Measurements from ENCODE around the gene TNFRSF18. TPM values are rescaled to one million over a fixed set of nuclear protein-coding genes. Genes with fewer than 3 reads are reported as not detected.

TNFRSF18 gene
- total RNA-seq, 3 donors from 2014 or later: 1.6 to 2.2 (median 2.2) TPM

DNA sequence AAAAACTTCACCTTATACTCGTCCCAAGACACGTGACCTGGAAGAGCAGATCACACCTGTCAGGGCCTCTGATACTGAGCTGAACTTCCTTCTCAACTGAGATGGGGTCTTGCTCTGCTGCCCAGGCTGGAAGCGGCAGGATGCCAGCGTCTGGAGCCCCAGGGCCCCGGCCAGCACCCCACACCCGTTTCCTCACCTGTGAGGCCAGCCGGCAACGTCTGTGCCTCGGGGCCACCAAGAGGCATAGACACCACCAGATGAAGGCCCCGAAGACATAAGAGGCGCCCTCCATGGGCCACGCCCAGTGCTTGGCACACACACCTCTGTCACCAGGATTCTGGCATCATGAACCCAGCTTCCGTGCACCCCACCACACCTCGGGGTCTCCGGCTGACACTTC is 16.9 kb upstream of the TNFRSF18 start:
- TF ChIP-seq, protein P1, sequence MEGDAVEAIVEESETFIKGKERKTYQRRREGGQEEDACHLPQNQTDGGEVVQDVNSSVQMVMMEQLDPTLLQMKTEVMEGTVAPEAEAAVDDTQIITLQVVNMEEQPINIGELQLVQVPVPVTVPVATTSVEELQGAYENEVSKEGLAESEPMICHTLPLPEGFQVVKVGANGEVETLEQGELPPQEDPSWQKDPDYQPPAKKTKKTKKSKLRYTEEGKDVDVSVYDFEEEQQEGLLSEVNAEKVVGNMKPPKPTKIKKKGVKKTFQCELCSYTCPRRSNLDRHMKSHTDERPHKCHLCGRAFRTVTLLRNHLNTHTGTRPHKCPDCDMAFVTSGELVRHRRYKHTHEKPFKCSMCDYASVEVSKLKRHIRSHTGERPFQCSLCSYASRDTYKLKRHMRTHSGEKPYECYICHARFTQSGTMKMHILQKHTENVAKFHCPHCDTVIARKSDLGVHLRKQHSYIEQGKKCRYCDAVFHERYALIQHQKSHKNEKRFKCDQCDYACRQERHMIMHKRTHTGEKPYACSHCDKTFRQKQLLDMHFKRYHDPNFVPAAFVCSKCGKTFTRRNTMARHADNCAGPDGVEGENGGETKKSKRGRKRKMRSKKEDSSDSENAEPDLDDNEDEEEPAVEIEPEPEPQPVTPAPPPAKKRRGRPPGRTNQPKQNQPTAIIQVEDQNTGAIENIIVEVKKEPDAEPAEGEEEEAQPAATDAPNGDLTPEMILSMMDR (IDR thresholded peaks at IDR 0.05): no peak
- ATAC-seq (no peak), DNase-seq (no peak)
- no peak overlapping the region for H3K4me3 ChIP-seq
- peaks cover 12% of the 10 kb centered on the region for H3K4me1 ChIP-seq (ENCODE audit: low read depth)
- H3K9me3 ChIP-seq: no peaks in the 10 kb centered on the region
- H3K36me3 ChIP-seq (ENCODE audit: low read depth): peaks cover 10% of the 10 kb centered on the region
- intact Hi-C loops (cut with DNase I, micrococcal nuclease): no loop called here

DNA sequence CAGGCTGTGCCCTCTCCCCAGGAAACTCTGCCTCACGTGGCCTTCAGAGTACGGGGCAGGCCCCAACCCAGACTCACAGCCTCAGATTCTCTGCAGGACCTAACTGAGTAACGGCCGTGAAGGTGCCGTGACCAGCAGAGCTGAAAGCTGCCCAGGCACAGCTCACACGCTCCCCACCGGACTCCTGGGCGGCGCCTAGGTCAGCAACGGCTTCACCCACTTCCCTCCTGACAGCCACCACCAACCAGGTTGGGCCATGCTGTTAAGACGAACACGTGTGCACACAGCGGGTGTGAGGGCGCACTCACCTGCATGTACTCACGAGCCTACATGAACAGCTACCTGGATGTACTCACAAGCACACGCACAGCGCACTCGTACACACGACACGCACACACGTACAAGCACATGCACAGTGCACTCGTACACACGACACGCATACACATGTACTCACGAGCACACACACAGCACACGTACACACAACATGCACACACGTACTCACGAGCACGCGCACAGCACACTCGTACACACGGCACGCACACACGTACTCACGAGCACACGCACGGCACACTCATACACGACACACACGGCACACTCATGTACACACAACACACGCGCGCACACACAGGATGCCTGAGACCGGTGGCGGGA is 16.3 kb upstream of the TNFRSF18 start:
- Histone ChIP-seq H3K4me3 (no peak overlapping the region), H3K9me3 (no peaks in the 10 kb centered on the region), H3K4me1 (ENCODE audit: low read depth) (peaks cover 12% of the 10 kb centered on the region), H3K36me3 (ENCODE audit: low read depth) (peaks cover 10% of the 10 kb centered on the region)
- intact Hi-C loops (cut with DNase I, micrococcal nuclease): no loop called here
- no peak for DNase-seq
- TF ChIP-seq, protein P1 (IDR thresholded peaks at IDR 0.05): no peak
- no peak for ATAC-seq

DNA sequence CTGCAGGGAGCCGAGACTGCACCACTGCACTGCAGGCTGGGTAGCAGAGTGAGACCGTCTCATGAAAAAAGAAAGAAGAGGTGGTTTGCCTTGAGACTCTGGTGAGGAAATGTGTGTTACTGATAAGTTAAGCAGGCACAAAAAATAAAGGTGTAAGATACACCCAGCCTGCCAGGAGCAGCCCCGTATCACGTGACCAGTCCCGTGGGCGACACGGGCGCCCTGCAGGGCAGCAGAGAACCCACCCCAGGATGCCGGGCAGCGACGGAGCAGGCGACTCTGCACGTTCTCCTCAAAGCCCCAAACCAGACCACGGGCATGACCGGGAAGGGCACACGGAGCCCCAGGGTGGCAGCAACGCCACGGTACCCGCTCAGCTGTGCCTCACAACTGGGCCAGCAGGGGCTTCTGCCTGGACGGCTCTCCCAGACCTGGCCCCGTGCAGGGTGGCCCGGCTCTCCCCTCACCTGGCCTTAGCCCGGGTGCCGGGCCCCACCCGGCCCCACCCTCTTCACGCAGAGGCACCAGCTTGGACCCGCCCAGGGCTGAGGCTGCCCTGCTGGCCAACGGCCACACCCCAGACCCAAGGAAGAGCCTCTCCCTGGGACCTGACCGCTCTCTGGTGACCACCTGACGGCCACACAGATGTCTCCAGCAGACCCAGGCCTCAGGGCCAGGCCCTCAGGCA is 15.6 kb upstream of the TNFRSF18 start:
- Histone ChIP-seq H3K4me1 (ENCODE audit: low read depth) (peaks cover 12% of the 10 kb centered on the region), H3K4me3 (no peak overlapping the region), H3K9me3 (no peaks in the 10 kb centered on the region), H3K36me3 (ENCODE audit: low read depth) (peaks cover 15% of the 10 kb centered on the region)
- DNase-seq: peak in 2 of 3 donors; percentile 65 to 75
- peak; percentile 77 for ATAC-seq
- intact Hi-C loops (cut with DNase I, micrococcal nuclease): no loop called here
- TF ChIP-seq, protein P1 (IDR thresholded peaks at IDR 0.05): no peak

DNA sequence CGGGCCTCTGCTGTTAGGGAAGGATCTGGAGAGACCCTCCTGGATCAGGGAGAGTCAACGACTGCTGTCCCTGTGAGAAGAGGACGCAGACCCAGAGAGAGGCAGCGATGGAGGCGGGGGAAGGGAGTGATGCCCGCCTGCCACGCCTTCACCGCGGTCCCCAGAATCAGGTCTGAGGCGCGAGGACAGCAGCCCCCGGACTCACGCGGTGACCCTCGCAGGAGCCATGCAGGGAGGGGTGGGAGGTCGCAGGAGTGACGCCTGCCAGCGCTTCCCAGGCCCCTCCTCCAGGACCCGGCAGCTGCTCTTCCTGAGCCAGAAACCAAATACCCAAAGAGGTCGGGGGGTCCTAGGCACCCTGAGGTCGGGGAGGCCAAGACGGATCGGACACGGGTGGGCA is 13.8 kb upstream of the TNFRSF18 start:
- TF ChIP-seq, protein P1 (IDR thresholded peaks at IDR 0.05): no peak
- DNase-seq (no peak), ATAC-seq (no peak)
- Histone ChIP-seq H3K4me1 (ENCODE audit: low read depth) (peaks cover 12% of the 10 kb centered on the region), H3K9me3 (no peaks in the 10 kb centered on the region), H3K4me3 (no peak overlapping the region), H3K36me3 (ENCODE audit: low read depth) (peaks cover 13% of the 10 kb centered on the region)
- intact Hi-C loops (cut with DNase I, micrococcal nuclease): no loop called here

DNA sequence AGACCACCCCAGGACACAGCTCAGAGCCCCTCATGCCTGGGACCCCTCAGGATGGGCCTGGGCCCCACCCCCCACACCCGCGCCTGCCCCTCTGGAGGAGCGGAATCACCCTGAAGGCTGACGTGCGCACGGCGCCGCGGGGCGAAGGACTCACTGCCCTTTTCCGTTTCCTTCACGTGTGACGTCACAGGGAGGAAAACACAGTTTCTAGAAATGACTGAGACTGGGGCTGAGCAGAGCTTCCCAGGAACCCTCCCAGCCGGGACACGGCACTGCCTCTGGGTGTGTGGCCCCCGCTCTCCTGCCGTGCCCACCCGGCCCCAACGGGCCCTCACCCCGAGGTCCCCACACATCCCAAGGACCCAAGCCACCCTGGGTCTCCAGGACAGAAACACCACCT is 12.9 kb upstream of the TNFRSF18 start:
- Histone ChIP-seq H3K36me3 (ENCODE audit: low read depth) (peaks cover 13% of the 10 kb centered on the region), H3K4me1 (ENCODE audit: low read depth) (peaks cover 19% of the 10 kb centered on the region), H3K9me3 (no peaks in the 10 kb centered on the region), H3K4me3 (no peak overlapping the region)
- TF ChIP-seq, protein P1 (IDR thresholded peaks at IDR 0.05): no peak
- intact Hi-C loops (cut with DNase I, micrococcal nuclease): no loop called here
- ATAC-seq (no peak), DNase-seq (no peak)
